Measurements from ENCODE around the gene FDXR.

Gene FDXR

DNA sequence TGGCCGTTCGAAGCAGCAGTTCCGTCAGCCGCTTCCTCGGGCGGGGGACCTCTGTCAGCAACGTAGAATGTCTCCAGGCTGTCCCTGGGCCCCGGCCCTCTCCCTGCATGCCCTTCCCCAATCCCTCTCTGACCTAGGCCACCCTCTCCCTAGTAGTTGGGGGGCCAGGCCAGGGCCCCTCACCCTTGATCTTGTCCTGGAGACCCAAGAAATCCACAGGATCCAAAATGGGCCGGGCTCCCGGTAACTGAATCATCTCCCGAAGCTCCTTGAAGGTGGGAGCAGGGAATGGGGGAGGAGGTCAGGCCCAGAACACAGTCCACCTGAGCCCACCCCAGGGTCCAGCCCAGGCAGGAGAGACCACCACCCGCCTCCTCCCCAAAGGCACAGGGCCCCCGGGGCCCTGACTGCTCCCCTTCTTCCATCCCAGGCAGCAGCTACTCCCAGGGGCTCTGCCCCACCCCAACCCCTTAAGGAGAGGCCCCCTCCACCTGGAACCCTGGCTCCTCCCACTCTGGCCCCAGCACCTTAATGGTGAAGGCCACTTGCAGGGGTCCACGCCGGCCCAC, 8.4 kb downstream of the FDXR start:
- Histone ChIP-seq H3K27me3 (ENCODE audit: control insufficient read depth, insufficient read depth, low read length) (peaks cover 18% of the 10 kb centered on the region), H3K36me3 (ENCODE audit: control insufficient read depth, insufficient read depth, low read length) (no peaks in the 10 kb centered on the region), H3K27ac (ENCODE audit: low read depth, low read length) (no peak overlapping the region), H3K4me1 (ENCODE audit: control insufficient read depth, insufficient read depth, low read length) (no peaks in the 10 kb centered on the region), H3K4me3 (ENCODE audit: low read length) (no peak overlapping the region), H3K9ac (ENCODE audit: low read length) (no peak overlapping the region)

GRCh38 chr17:74863420-74864296, 9.1 kb downstream of the FDXR start:
- Histone ChIP-seq H3K27ac (ENCODE audit: low read depth, low read length) (no peak overlapping the region), H3K4me1 (ENCODE audit: control insufficient read depth, insufficient read depth, low read length) (no peaks in the 10 kb centered on the region), H3K4me3 (ENCODE audit: low read length) (no peak overlapping the region), H3K36me3 (ENCODE audit: control insufficient read depth, insufficient read depth, low read length) (no peaks in the 10 kb centered on the region), H3K27me3 (ENCODE audit: control insufficient read depth, insufficient read depth, low read length) (peaks cover 22% of the 10 kb centered on the region), H3K9ac (ENCODE audit: low read length) (no peak overlapping the region)

- H3K27ac ChIP-seq (ENCODE audit: low read depth, low read length) = no peak overlapping the region
- H3K36me3 ChIP-seq (ENCODE audit: control insufficient read depth, insufficient read depth, low read length) = no peaks in the 10 kb centered on the region
- no peak overlapping the region for H3K4me3 ChIP-seq (ENCODE audit: low read length)
- no peak overlapping the region for H3K9ac ChIP-seq (ENCODE audit: low read length)
- peaks cover 24% of the 10 kb centered on the region for H3K27me3 ChIP-seq (ENCODE audit: control insufficient read depth, insufficient read depth, low read length)
- no peaks in the 10 kb centered on the region for H3K4me1 ChIP-seq (ENCODE audit: control insufficient read depth, insufficient read depth, low read length)
Observed at GRCh38 chr17:74862919-74863318, 9.9 kb downstream of the FDXR start.

DNA sequence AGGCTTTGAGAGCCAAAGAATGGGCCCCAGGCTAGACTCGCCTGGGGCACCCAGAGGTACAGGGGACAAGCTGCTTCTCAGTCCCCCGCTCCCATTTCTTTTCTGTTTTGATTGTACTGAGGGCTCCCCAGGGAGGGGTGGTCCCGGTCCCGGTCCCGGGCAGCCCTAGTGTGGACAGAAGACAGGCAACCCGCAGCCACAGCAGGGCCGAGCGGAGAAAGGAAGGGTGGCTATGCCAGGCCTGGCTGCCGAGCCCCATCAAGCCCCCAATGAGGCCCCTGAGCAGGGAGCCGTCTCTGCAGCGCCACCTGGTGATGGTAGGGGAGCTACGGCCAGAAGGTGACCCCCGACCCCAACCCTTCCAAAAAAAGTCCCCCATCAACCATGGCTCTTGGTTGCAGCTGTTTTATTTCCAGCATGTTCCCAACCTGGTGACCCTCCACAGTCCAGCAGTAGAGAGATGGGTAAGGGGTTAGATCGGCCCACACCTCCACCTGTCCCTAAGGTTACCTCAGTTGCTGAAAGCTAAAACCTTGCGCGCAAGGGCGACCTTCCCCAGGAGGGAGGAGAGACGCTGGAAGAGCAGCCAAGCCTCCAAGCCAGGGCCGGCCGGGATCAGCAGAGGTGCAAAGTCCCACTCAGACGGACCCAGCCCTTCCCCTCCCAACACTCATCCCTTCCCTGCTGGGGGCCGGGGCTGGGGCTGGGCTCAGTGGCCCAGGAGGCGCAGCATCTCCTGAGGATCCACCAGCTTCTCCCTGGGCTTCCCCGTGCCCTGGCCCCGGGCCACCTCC, 10.5 kb downstream of the FDXR start:
- H3K27me3 ChIP-seq (ENCODE audit: control insufficient read depth, insufficient read depth, low read length) = peaks cover 24% of the 10 kb centered on the region
- peak overlapping the region; percentile 22 for H3K4me3 ChIP-seq (ENCODE audit: low read length)
- no peaks in the 10 kb centered on the region for H3K4me1 ChIP-seq (ENCODE audit: control insufficient read depth, insufficient read depth, low read length)
- H3K36me3 ChIP-seq (ENCODE audit: control insufficient read depth, insufficient read depth, low read length) = no peaks in the 10 kb centered on the region
- no peak overlapping the region for H3K27ac ChIP-seq (ENCODE audit: low read depth, low read length)
- no peak overlapping the region for H3K9ac ChIP-seq (ENCODE audit: low read length)

DNA sequence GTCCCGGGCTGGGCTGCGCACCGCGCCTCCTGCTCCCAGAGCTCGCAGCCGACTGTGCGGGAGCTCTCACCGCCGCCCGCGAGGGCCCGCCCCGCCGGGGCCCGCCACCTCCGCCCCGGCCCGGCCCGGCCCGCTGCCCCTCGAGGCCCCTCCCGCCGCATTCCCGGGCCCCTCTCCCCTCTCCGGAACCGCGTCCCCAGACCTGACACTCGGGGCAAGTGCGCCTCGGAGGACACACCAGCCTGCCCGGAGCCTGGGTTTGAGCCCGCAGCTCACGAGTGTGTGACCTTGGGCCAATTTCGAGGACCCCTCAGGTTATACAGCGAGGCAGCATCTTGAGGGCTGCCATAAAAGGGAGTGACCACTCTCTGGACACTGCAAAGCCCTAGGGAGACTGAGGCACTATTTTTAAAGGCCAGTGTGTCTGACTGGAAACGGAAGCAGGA, 11.1 kb downstream of the FDXR start:
- Histone ChIP-seq H3K4me1 (ENCODE audit: control insufficient read depth, insufficient read depth, low read length) (no peaks in the 10 kb centered on the region), H3K36me3 (ENCODE audit: control insufficient read depth, insufficient read depth, low read length) (no peaks in the 10 kb centered on the region), H3K9ac (ENCODE audit: low read length) (no peak overlapping the region), H3K27ac (ENCODE audit: low read depth, low read length) (no peak overlapping the region), H3K27me3 (ENCODE audit: control insufficient read depth, insufficient read depth, low read length) (peaks cover 27% of the 10 kb centered on the region), H3K4me3 (ENCODE audit: low read length) (peak overlapping the region; percentile 22)

- no peaks in the 10 kb centered on the region for H3K36me3 ChIP-seq (ENCODE audit: control insufficient read depth, insufficient read depth, low read length)
- no peak overlapping the region for H3K27ac ChIP-seq (ENCODE audit: low read depth, low read length)
- H3K4me1 ChIP-seq (ENCODE audit: control insufficient read depth, insufficient read depth, low read length) = no peaks in the 10 kb centered on the region
- H3K4me3 ChIP-seq (ENCODE audit: low read length) = peak overlapping the region; percentile 30
- peaks cover 27% of the 10 kb centered on the region for H3K27me3 ChIP-seq (ENCODE audit: control insufficient read depth, insufficient read depth, low read length)
- no peak overlapping the region for H3K9ac ChIP-seq (ENCODE audit: low read length)
Observed at GRCh38 chr17:74860872-74861661, 11.7 kb downstream of the FDXR start.

DNA sequence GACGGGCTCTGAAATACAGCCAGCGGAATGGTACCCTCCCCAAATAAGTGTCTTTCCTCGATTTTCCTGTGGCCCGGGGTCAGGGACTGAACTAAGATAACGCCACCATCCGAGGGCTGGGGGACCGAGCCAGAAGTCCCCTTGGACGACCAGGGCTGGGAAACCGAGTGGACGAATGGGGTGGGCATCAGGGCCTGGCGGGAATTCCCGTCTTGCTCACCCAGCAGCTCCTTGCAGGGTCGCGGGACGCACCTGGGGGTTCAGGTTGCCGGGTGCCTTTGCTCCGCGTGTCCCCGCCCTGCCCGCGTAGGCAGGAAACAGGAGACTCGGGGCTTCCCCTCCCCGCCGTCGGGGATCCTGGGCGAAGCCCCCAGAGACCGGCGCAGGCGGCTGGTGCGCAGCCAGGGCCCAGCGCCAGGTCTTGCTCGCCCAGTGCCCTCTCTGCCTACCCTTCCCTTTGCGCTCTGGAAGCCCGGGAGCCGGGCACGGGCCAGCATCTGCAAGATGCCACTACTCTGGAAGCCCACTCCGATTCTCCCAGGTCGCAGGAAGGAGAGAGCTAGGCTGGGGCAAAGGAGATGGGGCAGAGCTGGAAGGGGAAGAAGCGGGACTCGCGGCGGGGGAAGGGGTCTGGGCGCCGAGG, 12.4 kb downstream of the FDXR start:
- peaks cover 27% of the 10 kb centered on the region for H3K27me3 ChIP-seq (ENCODE audit: control insufficient read depth, insufficient read depth, low read length)
- no peaks in the 10 kb centered on the region for H3K36me3 ChIP-seq (ENCODE audit: control insufficient read depth, insufficient read depth, low read length)
- H3K27ac ChIP-seq (ENCODE audit: low read depth, low read length) = no peak overlapping the region
- peak overlapping the region; percentile 30 for H3K4me3 ChIP-seq (ENCODE audit: low read length)
- H3K4me1 ChIP-seq (ENCODE audit: control insufficient read depth, insufficient read depth, low read length) = no peaks in the 10 kb centered on the region
- no peak overlapping the region for H3K9ac ChIP-seq (ENCODE audit: low read length)

DNA sequence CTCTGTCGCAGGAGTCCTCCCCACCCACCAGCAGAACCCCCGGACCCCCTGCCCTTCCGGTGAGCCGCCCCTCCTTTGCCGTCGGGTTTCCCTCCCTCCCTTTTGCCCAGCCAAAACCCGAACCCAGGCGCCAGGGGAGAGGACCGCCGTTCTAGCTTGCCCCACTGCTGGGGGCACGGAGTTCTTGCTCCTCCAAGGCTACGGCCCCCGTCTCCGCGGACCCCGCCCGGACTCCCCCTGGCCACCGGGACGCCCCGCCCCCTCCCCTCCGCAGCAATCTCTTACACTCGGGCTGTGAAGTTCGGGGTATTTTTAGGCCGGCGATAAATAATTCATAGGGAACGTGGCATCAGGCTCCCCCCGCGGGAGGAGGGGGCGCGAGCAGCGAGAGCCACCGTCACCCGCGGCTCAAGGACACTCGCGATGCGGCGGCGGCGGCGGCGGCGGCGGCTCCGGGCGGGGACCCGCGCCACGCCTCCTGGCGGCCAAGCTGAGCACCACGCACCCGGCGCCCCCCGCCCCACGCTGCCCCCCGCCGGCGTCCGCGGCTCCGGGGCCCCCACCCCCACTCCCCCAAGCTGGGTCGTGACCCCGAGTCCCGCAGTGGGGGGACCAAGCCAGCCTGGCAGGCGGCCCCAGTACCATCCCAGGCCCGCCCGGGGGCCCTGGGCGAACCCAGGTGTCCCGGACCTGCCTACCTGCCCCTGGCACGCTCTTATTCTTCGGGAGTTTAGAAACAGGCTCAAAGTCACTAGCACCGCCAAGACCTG, 13.2 kb downstream of the FDXR start, which contains the start of gene GRIN2C:
GRIN2C (minus strand) TSS at position 427 of the 770 bp plus-strand sequence. CDS start 4,793 bp downstream, outside the sequence.
- H3K27ac ChIP-seq (ENCODE audit: low read depth, low read length) = no peak within 1 kb of the TSS
- H3K9ac ChIP-seq (ENCODE audit: low read length) = no peak within 1 kb of the TSS
- peak within 1 kb of the TSS; percentile 30 for H3K4me3 ChIP-seq (ENCODE audit: low read length)

GRCh38 chr17:74858672-74859458, 13.9 kb downstream of the FDXR start:
- no peaks in the 10 kb centered on the region for H3K36me3 ChIP-seq (ENCODE audit: control insufficient read depth, insufficient read depth, low read length)
- no peak overlapping the region for H3K27ac ChIP-seq (ENCODE audit: low read depth, low read length)

More for the DNA sequence above, 13.2 kb downstream of the FDXR start, which contains the start of gene GRIN2C:
- Histone ChIP-seq H3K36me3 (ENCODE audit: control insufficient read depth, insufficient read depth, low read length) (no peaks in the 10 kb centered on the region), H3K4me1 (ENCODE audit: control insufficient read depth, insufficient read depth, low read length) (no peaks in the 10 kb centered on the region), H3K27me3 (ENCODE audit: control insufficient read depth, insufficient read depth, low read length) (peaks cover 30% of the 10 kb centered on the region)

GRCh38 chr17:74857191-74857590, 15.6 kb downstream of the FDXR start:
- H3K9ac ChIP-seq (ENCODE audit: low read length) = no peak overlapping the region
- no peaks in the 10 kb centered on the region for H3K36me3 ChIP-seq (ENCODE audit: control insufficient read depth, insufficient read depth, low read length)
- no peak overlapping the region for H3K27ac ChIP-seq (ENCODE audit: low read depth, low read length)
- no peaks in the 10 kb centered on the region for H3K4me1 ChIP-seq (ENCODE audit: control insufficient read depth, insufficient read depth, low read length)
- no peak overlapping the region for H3K4me3 ChIP-seq (ENCODE audit: low read length)
- H3K27me3 ChIP-seq (ENCODE audit: control insufficient read depth, insufficient read depth, low read length) = peaks cover 42% of the 10 kb centered on the region

More at GRCh38 chr17:74858672-74859458, 13.9 kb downstream of the FDXR start:
- Histone ChIP-seq H3K4me1 (ENCODE audit: control insufficient read depth, insufficient read depth, low read length) (no peaks in the 10 kb centered on the region), H3K9ac (ENCODE audit: low read length) (no peak overlapping the region), H3K27me3 (ENCODE audit: control insufficient read depth, insufficient read depth, low read length) (peaks cover 34% of the 10 kb centered on the region), H3K4me3 (ENCODE audit: low read length) (no peak overlapping the region)

Data from rectal smooth muscle tissue (tissue), 1 donor.